Body of pancreas (tissue), 4 donors: Measurements from ENCODE around the gene PDE9A.

Source experiments
- POLR2A ChIP-seq, 3 donors: fragments of 450-650 bp; IDR thresholded peaks; one replicate each; pipeline ENCODE4 v1.6.1; 2016; ENCODE audit warnings: antibody characterized with exemption in 3 of 3, mild to moderate bottlenecking in 2 of 3
- TF ChIP-seq, protein P1 (sequence below), 7 experiments: fragments of 450-650 bp in 4 of 7; fragments of 200-600 bp in 3 of 7; sonication (generic) in 3 of 7; IDR thresholded peaks; one replicate each; pipeline ENCODE4 v1.5.1; 2016 to 2019; ENCODE audit warnings: antibody characterized with exemption in 7 of 7

DNA sequence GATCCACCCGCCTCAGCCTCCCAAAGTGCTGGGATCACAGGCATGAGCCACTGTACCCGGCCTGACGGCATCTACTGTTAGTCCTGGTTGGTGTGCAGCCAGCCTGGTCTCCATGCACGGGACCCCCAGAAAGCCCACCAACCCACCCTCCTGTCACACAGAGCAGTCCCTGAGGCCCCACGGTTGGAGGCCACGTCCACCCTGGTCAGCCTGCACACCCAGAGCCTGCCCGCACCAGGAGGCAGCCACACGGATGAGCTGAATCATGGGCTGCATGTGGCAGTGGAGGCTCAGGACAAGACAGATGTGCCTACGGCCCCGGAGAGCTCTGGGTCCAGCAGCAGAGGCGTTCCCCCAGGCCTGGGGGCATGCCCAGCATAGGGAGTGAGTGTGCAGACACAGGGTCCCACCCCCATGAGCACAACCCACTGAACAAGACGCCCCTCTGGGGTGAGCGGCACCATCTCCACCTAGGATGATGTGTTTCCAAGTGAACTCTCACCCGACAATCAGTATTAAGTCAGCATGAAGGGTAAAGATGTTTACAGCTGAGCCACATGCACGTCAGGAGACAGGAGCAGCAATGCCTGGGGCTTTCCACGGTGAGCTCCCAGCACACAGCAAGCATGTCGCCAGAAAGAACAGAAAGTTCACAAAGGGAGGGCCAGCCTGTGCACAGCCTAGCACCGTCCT is 123.8 kb downstream of the PDE9A start:
- TF ChIP-seq POLR2A (IDR thresholded peaks at IDR 0.05) = no peak
- TF ChIP-seq, protein P1, sequence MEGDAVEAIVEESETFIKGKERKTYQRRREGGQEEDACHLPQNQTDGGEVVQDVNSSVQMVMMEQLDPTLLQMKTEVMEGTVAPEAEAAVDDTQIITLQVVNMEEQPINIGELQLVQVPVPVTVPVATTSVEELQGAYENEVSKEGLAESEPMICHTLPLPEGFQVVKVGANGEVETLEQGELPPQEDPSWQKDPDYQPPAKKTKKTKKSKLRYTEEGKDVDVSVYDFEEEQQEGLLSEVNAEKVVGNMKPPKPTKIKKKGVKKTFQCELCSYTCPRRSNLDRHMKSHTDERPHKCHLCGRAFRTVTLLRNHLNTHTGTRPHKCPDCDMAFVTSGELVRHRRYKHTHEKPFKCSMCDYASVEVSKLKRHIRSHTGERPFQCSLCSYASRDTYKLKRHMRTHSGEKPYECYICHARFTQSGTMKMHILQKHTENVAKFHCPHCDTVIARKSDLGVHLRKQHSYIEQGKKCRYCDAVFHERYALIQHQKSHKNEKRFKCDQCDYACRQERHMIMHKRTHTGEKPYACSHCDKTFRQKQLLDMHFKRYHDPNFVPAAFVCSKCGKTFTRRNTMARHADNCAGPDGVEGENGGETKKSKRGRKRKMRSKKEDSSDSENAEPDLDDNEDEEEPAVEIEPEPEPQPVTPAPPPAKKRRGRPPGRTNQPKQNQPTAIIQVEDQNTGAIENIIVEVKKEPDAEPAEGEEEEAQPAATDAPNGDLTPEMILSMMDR (IDR thresholded peaks at IDR 0.05) = no peak
